ENCODE results near the gene KANSL2. TPM values are rescaled to one million over a fixed set of nuclear protein-coding genes. Genes with fewer than 3 reads are reported as not detected.

KANSL2 gene
- total and polyA plus RNA-seq, 2 donors (not counting 3 experiments of a cell fraction or from before 2014, with no cell fraction given) = 30.5 to 35.8 TPM

GRCh38 chr12:48681399-48681709 lies 684 bp downstream of the KANSL2 start:
- Histone ChIP-seq H3K4me1 (ENCODE audit: control insufficient read depth, extremely low read depth, insufficient read depth, low read length) (peaks cover 30% of the 10 kb centered on the region), H3K9ac (replicated peaks; ENCODE audit: extremely low read depth, insufficient read depth, low read length) (peak overlapping the region; percentile 84), H3K4me3 (replicated peaks in 1 of 3; ENCODE audit: insufficient read depth in 1 of 3, low read depth in 1 of 3, low read length in 3 of 3) (peak overlapping the region; percentile 33 to 94 (median 56)), H3K36me3 (ENCODE audit: control insufficient read depth in 2 of 2, extremely low read depth in 1 of 2, insufficient read depth in 2 of 2, low read length in 2 of 2) (peaks cover 6 to 12% of the 10 kb centered on the region in 2 experiments), H3K27me3 (ENCODE audit: control insufficient read depth in 2 of 2, insufficient read depth in 2 of 2, low read length in 2 of 2) (no peaks in the 10 kb centered on the region), H3K9me3 (replicated peaks; ENCODE audit: control insufficient read depth, insufficient read depth, low read length) (no peaks in the 10 kb centered on the region), H4K20me1 (replicated peaks; ENCODE audit: control insufficient read depth, extremely low read depth, insufficient read depth, low read length) (peaks cover 4% of the 10 kb centered on the region), H3K9me1 (replicated peaks; ENCODE audit: control insufficient read depth, extremely low read depth, insufficient read depth, low read length) (no peaks in the 10 kb centered on the region), H2AFZ (ENCODE audit: low read depth, low read length) (peak overlapping the region; percentile 67), H3K79me2 (ENCODE audit: control insufficient read depth, insufficient read depth, low read length) (peaks cover 52% of the 10 kb centered on the region), H3K4me2 (ENCODE audit: insufficient read depth, low read length) (peak overlapping the region; percentile 99), H3K27ac (ENCODE audit: insufficient read depth, low read depth, low read length) (peak overlapping the region; percentile 66)
- TF ChIP-seq CTCF (IDR thresholded peaks at IDR 0.05; ENCODE audit: extremely low read depth in 1 of 2, insufficient read depth in 1 of 2, low read depth in 1 of 2, low read length in 2 of 2) (no peak), MAX (IDR thresholded peaks at IDR 0.05; ENCODE audit: insufficient read depth, insufficient read length) (no peak), GATA2 (IDR thresholded peaks at IDR 0.05; ENCODE audit: insufficient read depth, insufficient read length, low read depth, low read length) (no peak)
- ChIA-PET CTCF (interaction anchor here (1.4 kb wide), 1 partner anchor 8 kb away, joined by 6 read pairs; no protein-coding TSS in a partner anchor), POLR2A (interaction anchor here (1.3 to 1.5 kb wide), 2 partner anchors 10 to 12 kb away, joined by 3 to 8 read pairs; no protein-coding TSS in a partner anchor)
- dilution Hi-C loops (cut with MboI; ENCODE audit: extremely low pct_ligation_motif_present, low sequenced_read_pairs) = no loop called here
- intact Hi-C loops (cut with micrococcal nuclease) = loop anchor here (1.0 kb wide), 1 partner anchor 114 kb away; no protein-coding TSS in a partner anchor
- FAIRE-seq (peak; percentile 62), DNase-seq (ENCODE audit: low read depth, low spot score) (no peak)
- no TSS peak for BruUV-seq (replicated peaks)

DNA sequence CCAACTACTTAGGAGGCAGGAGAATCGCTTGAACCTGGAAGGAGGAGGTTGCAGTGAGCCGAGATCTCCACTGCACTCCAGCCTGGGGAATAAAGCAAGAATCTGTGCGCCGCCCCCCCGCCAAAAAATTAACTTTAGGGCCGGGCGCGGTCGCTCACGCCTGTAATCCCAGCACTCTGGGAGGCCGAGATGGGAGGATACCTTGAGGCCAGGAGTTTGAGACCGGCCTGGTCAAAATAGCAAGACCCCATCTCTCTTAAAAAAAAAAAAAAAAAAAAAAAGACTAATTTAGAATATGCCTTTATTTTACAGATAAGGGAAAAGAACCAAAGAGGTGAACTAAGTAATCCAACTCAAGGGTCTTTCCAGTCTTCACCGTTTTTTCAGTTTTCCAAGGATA lies 1.2 kb downstream of the KANSL2 start:
- FAIRE-seq (no peak), DNase-seq (ENCODE audit: low read depth, low spot score) (no peak)
- H3K36me3 ChIP-seq (ENCODE audit: control insufficient read depth in 2 of 2, extremely low read depth in 1 of 2, insufficient read depth in 2 of 2, low read length in 2 of 2) = peaks cover 6 to 12% of the 10 kb centered on the region in 2 experiments
- peak overlapping the region; percentile 66 for H3K27ac ChIP-seq (ENCODE audit: insufficient read depth, low read depth, low read length)
- TF ChIP-seq CTCF (IDR thresholded peaks at IDR 0.05; ENCODE audit: extremely low read depth in 1 of 2, insufficient read depth in 1 of 2, low read depth in 1 of 2, low read length in 2 of 2) (no peak), MYC (IDR thresholded peaks at IDR 0.05; ENCODE audit: low read depth, low read length) (no peak), MAX (IDR thresholded peaks at IDR 0.05; ENCODE audit: insufficient read depth, insufficient read length) (no peak), POLR2AphosphoS5 (IDR thresholded peaks at IDR 0.05; ENCODE audit: insufficient read depth, low read depth, low read length) (no peak), FOS (IDR thresholded peaks at IDR 0.05; ENCODE audit: borderline replicate concordance, insufficient read depth, low read length) (no peak), EZH2 (IDR thresholded peaks at IDR 0.05; ENCODE audit: borderline replicate concordance, low read depth, low read length, severe bottlenecking) (no peak), JUN (IDR thresholded peaks at IDR 0.05; ENCODE audit: borderline replicate concordance, insufficient read depth, insufficient read length, low read depth) (no peak), GATA2 (IDR thresholded peaks at IDR 0.05; ENCODE audit: insufficient read depth, insufficient read length, low read depth, low read length) (no peak), POLR2A (IDR thresholded peaks at IDR 0.05; ENCODE audit: low read depth, low read length) (no peak)
- H3K27me3 ChIP-seq (ENCODE audit: control insufficient read depth in 2 of 2, insufficient read depth in 2 of 2, low read length in 2 of 2) = no peaks in the 10 kb centered on the region
- CTCF ChIA-PET = no interaction called here
- peak overlapping the region; percentile 84 for H3K9ac ChIP-seq (replicated peaks; ENCODE audit: extremely low read depth, insufficient read depth, low read length)
- no peaks in the 10 kb centered on the region for H3K9me3 ChIP-seq (replicated peaks; ENCODE audit: control insufficient read depth, insufficient read depth, low read length)
- peaks cover 57% of the 10 kb centered on the region for H3K79me2 ChIP-seq (ENCODE audit: control insufficient read depth, insufficient read depth, low read length)
- POLR2A ChIA-PET = no interaction called here
- H4K20me1 ChIP-seq (replicated peaks; ENCODE audit: control insufficient read depth, extremely low read depth, insufficient read depth, low read length) = peaks cover 4% of the 10 kb centered on the region
- no peaks in the 10 kb centered on the region for H3K9me1 ChIP-seq (replicated peaks; ENCODE audit: control insufficient read depth, extremely low read depth, insufficient read depth, low read length)
- intact Hi-C loops (cut with micrococcal nuclease) = loop anchor here (1.0 kb wide), 1 partner anchor 114 kb away; no protein-coding TSS in a partner anchor
- BruUV-seq (replicated peaks) = no TSS peak
- peak overlapping the region; percentile 33 to 94 (median 56) for H3K4me3 ChIP-seq (replicated peaks in 1 of 3; ENCODE audit: insufficient read depth in 1 of 3, low read depth in 1 of 3, low read length in 3 of 3)
- dilution Hi-C loops (cut with MboI; ENCODE audit: extremely low pct_ligation_motif_present, low sequenced_read_pairs) = no loop called here
- no peak overlapping the region for H2AFZ ChIP-seq (ENCODE audit: low read depth, low read length)
- peaks cover 30% of the 10 kb centered on the region for H3K4me1 ChIP-seq (ENCODE audit: control insufficient read depth, extremely low read depth, insufficient read depth, low read length)
- H3K4me2 ChIP-seq (ENCODE audit: insufficient read depth, low read length) = peak overlapping the region; percentile 99
